ENCODE measurements around the gene ANXA6.

ANXA6 gene

GRCh38 chr5:151139015-151139414 lies 18.6 kb downstream of the ANXA6 start:
- Histone ChIP-seq H3K9me3 (ENCODE audit: control insufficient read depth in 1 of 2, low read length in 2 of 2) (no peaks in the 10 kb centered on the region), H3K4me3 (ENCODE audit: low read depth in 1 of 2, low read length in 2 of 2) (no peak overlapping the region), H3K36me3 (ENCODE audit: control insufficient read depth in 1 of 2, insufficient read depth in 2 of 2, low read length in 2 of 2) (peaks cover 59 to 62% of the 10 kb centered on the region in 2 donors), H3K27me3 (ENCODE audit: low read depth, low read length) (no peaks in the 10 kb centered on the region), H3K27ac (ENCODE audit: low read length) (no peak overlapping the region), H3K4me1 (ENCODE audit: control insufficient read depth in 1 of 2, insufficient read depth in 2 of 2, low read length in 2 of 2) (peaks cover 5 to 31% of the 10 kb centered on the region in 2 donors)

DNA sequence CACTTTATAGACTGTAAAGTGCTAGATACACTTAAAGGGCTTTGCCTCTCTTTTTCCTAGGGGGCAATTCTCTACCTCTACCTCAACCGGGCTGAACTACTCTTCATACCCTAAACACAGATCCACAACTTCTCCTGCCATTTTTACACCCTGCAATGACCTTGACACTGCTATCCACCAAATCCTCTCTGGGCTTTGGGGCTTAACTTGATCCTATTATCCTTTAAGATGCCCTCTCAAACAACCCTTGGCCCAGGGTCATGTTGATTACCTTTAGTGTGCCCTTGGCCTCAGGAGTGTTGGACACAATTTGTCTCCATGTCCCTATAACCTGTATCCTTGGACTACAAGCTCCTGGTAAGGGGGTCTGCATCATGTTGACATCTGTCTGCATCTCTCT lies 19.5 kb downstream of the ANXA6 start:
- no peaks in the 10 kb centered on the region for H3K9me3 ChIP-seq (ENCODE audit: control insufficient read depth in 1 of 2, low read length in 2 of 2)
- H3K4me1 ChIP-seq (ENCODE audit: control insufficient read depth in 1 of 2, insufficient read depth in 2 of 2, low read length in 2 of 2): peaks cover 3 to 26% of the 10 kb centered on the region in 2 donors
- no peaks in the 10 kb centered on the region for H3K27me3 ChIP-seq (ENCODE audit: low read depth, low read length)
- no peak overlapping the region for H3K27ac ChIP-seq (ENCODE audit: low read length)
- H3K4me3 ChIP-seq (ENCODE audit: low read depth in 1 of 2, low read length in 2 of 2): no peak overlapping the region
- H3K36me3 ChIP-seq (ENCODE audit: control insufficient read depth in 1 of 2, insufficient read depth in 2 of 2, low read length in 2 of 2): peaks cover 62 to 65% of the 10 kb centered on the region in 2 donors

GRCh38 chr5:151137067-151137825 lies 20.3 kb downstream of the ANXA6 start:
- Histone ChIP-seq H3K9me3 (ENCODE audit: control insufficient read depth in 1 of 2, low read length in 2 of 2) (no peaks in the 10 kb centered on the region), H3K27me3 (ENCODE audit: low read depth, low read length) (no peaks in the 10 kb centered on the region), H3K4me3 (ENCODE audit: low read depth in 1 of 2, low read length in 2 of 2) (no peak overlapping the region), H3K4me1 (ENCODE audit: control insufficient read depth in 1 of 2, insufficient read depth in 2 of 2, low read length in 2 of 2) (peaks cover 0 to 17% of the 10 kb centered on the region in 2 donors), H3K27ac (ENCODE audit: low read length) (no peak overlapping the region), H3K36me3 (ENCODE audit: control insufficient read depth in 1 of 2, insufficient read depth in 2 of 2, low read length in 2 of 2) (peaks cover 70 to 74% of the 10 kb centered on the region in 2 donors)

- no peaks in the 10 kb centered on the region for H3K27me3 ChIP-seq (ENCODE audit: low read depth, low read length)
- peaks cover 90 to 97% of the 10 kb centered on the region in 2 donors for H3K36me3 ChIP-seq (ENCODE audit: control insufficient read depth in 1 of 2, insufficient read depth in 2 of 2, low read length in 2 of 2)
- H3K4me1 ChIP-seq (ENCODE audit: control insufficient read depth in 1 of 2, insufficient read depth in 2 of 2, low read length in 2 of 2): no peaks in the 10 kb centered on the region
- no peak overlapping the region for H3K27ac ChIP-seq (ENCODE audit: low read length)
- H3K4me3 ChIP-seq (ENCODE audit: low read depth in 1 of 2, low read length in 2 of 2): no peak overlapping the region
- no peaks in the 10 kb centered on the region for H3K9me3 ChIP-seq (ENCODE audit: control insufficient read depth in 1 of 2, low read length in 2 of 2)
Observed at GRCh38 chr5:151134228-151134627, 23.4 kb downstream of the ANXA6 start.

- no peaks in the 10 kb centered on the region for H3K27me3 ChIP-seq (ENCODE audit: low read depth, low read length)
- no peak overlapping the region for H3K27ac ChIP-seq (ENCODE audit: low read length)
- peaks cover 87 to 96% of the 10 kb centered on the region in 2 donors for H3K36me3 ChIP-seq (ENCODE audit: control insufficient read depth in 1 of 2, insufficient read depth in 2 of 2, low read length in 2 of 2)
- H3K9me3 ChIP-seq (ENCODE audit: control insufficient read depth in 1 of 2, low read length in 2 of 2): no peaks in the 10 kb centered on the region
- H3K4me3 ChIP-seq (ENCODE audit: low read depth in 1 of 2, low read length in 2 of 2): no peak overlapping the region
- no peaks in the 10 kb centered on the region for H3K4me1 ChIP-seq (ENCODE audit: control insufficient read depth in 1 of 2, insufficient read depth in 2 of 2, low read length in 2 of 2)
Observed at GRCh38 chr5:151132963-151133362, 24.6 kb downstream of the ANXA6 start.

- Histone ChIP-seq H3K4me1 (ENCODE audit: control insufficient read depth in 1 of 2, insufficient read depth in 2 of 2, low read length in 2 of 2) (peaks cover 0 to 4% of the 10 kb centered on the region in 2 donors), H3K27me3 (ENCODE audit: low read depth, low read length) (no peaks in the 10 kb centered on the region), H3K4me3 (ENCODE audit: low read depth in 1 of 2, low read length in 2 of 2) (no peak overlapping the region), H3K9me3 (ENCODE audit: control insufficient read depth in 1 of 2, low read length in 2 of 2) (no peaks in the 10 kb centered on the region), H3K27ac (ENCODE audit: low read length) (no peak overlapping the region), H3K36me3 (ENCODE audit: control insufficient read depth in 1 of 2, insufficient read depth in 2 of 2, low read length in 2 of 2) (peaks cover 81 to 88% of the 10 kb centered on the region in 2 donors)
Observed at GRCh38 chr5:151130922-151131891, 26.4 kb downstream of the ANXA6 start.

DNA sequence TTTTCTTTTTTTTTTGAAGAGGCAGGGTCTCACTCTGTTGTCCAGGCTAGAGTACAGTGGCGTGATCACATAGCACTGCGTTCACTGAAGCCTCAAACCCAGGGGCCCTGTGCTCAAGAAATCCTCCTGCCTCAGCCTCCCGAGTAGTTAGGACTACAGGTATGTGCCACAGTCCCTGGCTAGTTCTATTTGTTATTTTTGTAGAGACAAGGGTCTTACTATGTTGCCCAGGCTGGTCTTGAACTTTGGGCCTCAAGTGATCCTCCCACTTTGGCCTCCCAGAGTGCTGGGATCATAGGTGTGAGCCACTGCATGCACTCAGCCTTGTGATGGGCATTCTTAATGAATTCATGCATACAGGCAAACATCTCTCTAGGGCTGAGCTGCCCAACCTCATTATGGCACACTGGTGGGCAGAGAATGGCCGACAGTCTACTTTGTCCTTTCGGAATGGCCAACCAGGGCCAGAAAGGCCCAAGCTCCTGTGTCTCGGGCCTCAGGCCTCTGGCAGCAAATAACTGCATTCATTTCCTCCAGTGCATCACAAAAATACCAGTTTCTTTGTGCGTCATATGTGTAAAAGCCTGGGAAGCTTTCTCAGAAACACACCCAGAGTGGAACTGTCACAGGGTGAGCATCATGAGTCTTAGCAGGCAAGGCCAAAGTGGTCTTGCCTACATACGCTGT lies 27.2 kb downstream of the ANXA6 start:
- H3K27me3 ChIP-seq (ENCODE audit: low read depth, low read length): no peaks in the 10 kb centered on the region
- no peaks in the 10 kb centered on the region for H3K9me3 ChIP-seq (ENCODE audit: control insufficient read depth in 1 of 2, low read length in 2 of 2)
- peaks cover 0 to 6% of the 10 kb centered on the region in 2 donors for H3K4me1 ChIP-seq (ENCODE audit: control insufficient read depth in 1 of 2, insufficient read depth in 2 of 2, low read length in 2 of 2)
- H3K27ac ChIP-seq (ENCODE audit: low read length): no peak overlapping the region
- peaks cover 81 to 86% of the 10 kb centered on the region in 2 donors for H3K36me3 ChIP-seq (ENCODE audit: control insufficient read depth in 1 of 2, insufficient read depth in 2 of 2, low read length in 2 of 2)
- H3K4me3 ChIP-seq (ENCODE audit: low read depth in 1 of 2, low read length in 2 of 2): no peak overlapping the region

- H3K27ac ChIP-seq (ENCODE audit: low read length): no peak overlapping the region
- no peaks in the 10 kb centered on the region for H3K9me3 ChIP-seq (ENCODE audit: control insufficient read depth in 1 of 2, low read length in 2 of 2)
- H3K36me3 ChIP-seq (ENCODE audit: control insufficient read depth in 1 of 2, insufficient read depth in 2 of 2, low read length in 2 of 2): peaks cover 72 to 83% of the 10 kb centered on the region in 2 donors
- H3K4me1 ChIP-seq (ENCODE audit: control insufficient read depth in 1 of 2, insufficient read depth in 2 of 2, low read length in 2 of 2): peaks cover 0 to 16% of the 10 kb centered on the region in 2 donors
- H3K27me3 ChIP-seq (ENCODE audit: low read depth, low read length): no peaks in the 10 kb centered on the region
- no peak overlapping the region for H3K4me3 ChIP-seq (ENCODE audit: low read depth in 1 of 2, low read length in 2 of 2)
Observed at GRCh38 chr5:151128817-151129216, 28.8 kb downstream of the ANXA6 start.

- H3K4me1 ChIP-seq (ENCODE audit: control insufficient read depth in 1 of 2, insufficient read depth in 2 of 2, low read length in 2 of 2): peaks cover 0 to 16% of the 10 kb centered on the region in 2 donors
- peaks cover 68 to 84% of the 10 kb centered on the region in 2 donors for H3K36me3 ChIP-seq (ENCODE audit: control insufficient read depth in 1 of 2, insufficient read depth in 2 of 2, low read length in 2 of 2)
- H3K27ac ChIP-seq (ENCODE audit: low read length): no peak overlapping the region
- H3K4me3 ChIP-seq (ENCODE audit: low read depth in 1 of 2, low read length in 2 of 2): no peak overlapping the region
- H3K9me3 ChIP-seq (ENCODE audit: control insufficient read depth in 1 of 2, low read length in 2 of 2): no peaks in the 10 kb centered on the region
- no peaks in the 10 kb centered on the region for H3K27me3 ChIP-seq (ENCODE audit: low read depth, low read length)
Observed at GRCh38 chr5:151127926-151128325, 29.7 kb downstream of the ANXA6 start.

DNA sequence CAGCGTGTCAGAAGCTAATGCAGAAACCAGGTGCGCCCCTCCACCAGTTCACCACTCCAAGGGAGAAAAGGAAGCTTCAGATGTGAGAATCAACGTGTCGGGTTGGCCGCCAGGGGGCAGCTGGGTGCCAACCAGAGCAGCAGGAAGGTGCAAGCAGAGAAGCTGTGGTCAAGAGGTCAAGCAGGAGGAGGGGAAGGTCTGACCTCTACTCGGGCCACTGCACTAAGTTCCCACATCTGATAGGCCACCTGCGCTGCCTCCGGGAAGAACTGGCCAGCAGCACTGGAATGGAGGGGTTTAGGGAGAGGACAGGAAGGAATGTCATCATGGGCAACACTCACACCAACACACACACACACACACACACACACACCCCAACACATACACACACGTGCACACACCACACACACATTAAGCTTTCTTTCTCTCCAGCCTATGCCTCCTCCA lies 31.4 kb downstream of the ANXA6 start:
- Histone ChIP-seq H3K9me3 (ENCODE audit: control insufficient read depth in 1 of 2, low read length in 2 of 2) (no peaks in the 10 kb centered on the region), H3K36me3 (ENCODE audit: control insufficient read depth in 1 of 2, insufficient read depth in 2 of 2, low read length in 2 of 2) (peaks cover 68 to 84% of the 10 kb centered on the region in 2 donors), H3K4me1 (ENCODE audit: control insufficient read depth in 1 of 2, insufficient read depth in 2 of 2, low read length in 2 of 2) (peaks cover 0 to 28% of the 10 kb centered on the region in 2 donors), H3K27me3 (ENCODE audit: low read depth, low read length) (no peaks in the 10 kb centered on the region), H3K4me3 (ENCODE audit: low read depth in 1 of 2, low read length in 2 of 2) (no peak overlapping the region), H3K27ac (ENCODE audit: low read length) (no peak overlapping the region)

DNA sequence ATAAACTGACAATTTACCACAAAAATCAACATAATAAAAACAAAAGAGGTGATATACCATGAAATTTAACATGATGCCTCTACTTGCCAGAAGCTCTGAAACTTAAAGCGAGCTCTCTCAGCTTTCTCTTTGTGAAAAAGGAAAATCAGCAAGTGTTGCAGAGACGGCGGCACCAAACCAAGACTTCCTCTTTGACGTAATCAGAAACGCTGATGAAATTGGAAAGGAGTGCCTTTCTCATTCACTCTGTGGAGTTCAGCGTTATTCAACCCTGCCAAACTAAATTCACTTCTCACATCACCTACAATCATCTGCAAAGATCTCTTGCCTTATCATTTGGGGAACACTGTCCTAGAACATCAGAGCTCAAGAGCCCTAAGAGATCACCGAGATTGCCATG lies 32.2 kb downstream of the ANXA6 start:
- Histone ChIP-seq H3K27ac (ENCODE audit: low read length) (no peak overlapping the region), H3K27me3 (ENCODE audit: low read depth, low read length) (no peaks in the 10 kb centered on the region), H3K9me3 (ENCODE audit: control insufficient read depth in 1 of 2, low read length in 2 of 2) (no peaks in the 10 kb centered on the region), H3K4me3 (ENCODE audit: low read depth in 1 of 2, low read length in 2 of 2) (no peak overlapping the region), H3K36me3 (ENCODE audit: control insufficient read depth in 1 of 2, insufficient read depth in 2 of 2, low read length in 2 of 2) (peaks cover 65 to 83% of the 10 kb centered on the region in 2 donors), H3K4me1 (ENCODE audit: control insufficient read depth in 1 of 2, insufficient read depth in 2 of 2, low read length in 2 of 2) (peaks cover 0 to 28% of the 10 kb centered on the region in 2 donors)
